ENCODE measurements around the gene CCDC24. TPM values are rescaled to one million over a fixed set of nuclear protein-coding genes. Genes with fewer than 3 reads are reported as not detected.

CCDC24 gene
- total RNA-seq, 1 experiment from 2014 or later, result 11.8 TPM

- Mint-ChIP-seq H3K27ac (peak overlapping the region in 1 of 3 experiments; percentile 95; a peak in 1 of 7 replicates), H3K9me3 (no peaks in the 10 kb centered on the region), H3K4me1 (peaks cover 18 to 20% of the 10 kb centered on the region in 2 experiments), H3K36me3 (ENCODE audit: insufficient read depth in 1 of 3, low read depth in 3 of 3) (peaks cover 10 to 31% (median 14%) of the 10 kb centered on the region in 3 experiments; a peak in 6 of 7 replicates), H3K27me3 (ENCODE audit: low read depth) (peaks cover 1% of the 10 kb centered on the region), H3K4me3 (peak overlapping the region; percentile 98 to 100)
- no CpG with 5 or more reads among the region's 5 CpGs for WGBS (ENCODE audit: extremely low coverage, insufficient read length, low lambda C conversion rate)
- H4K20me1 ChIP-seq (ENCODE audit: control insufficient read depth, insufficient read depth, insufficient read length), result no peaks in the 10 kb centered on the region
- H3K27me3 ChIP-seq (ENCODE audit: insufficient read depth, low read length), result no peaks in the 10 kb centered on the region
- no peak overlapping the region for H4K5ac ChIP-seq (ENCODE audit: insufficient read length, low read depth, low read length)
- no peak for DNase-seq
- H3K23ac ChIP-seq (ENCODE audit: insufficient read length, low read depth, low read length), result no peak overlapping the region
- H2BK5ac ChIP-seq (ENCODE audit: insufficient read length, low read length), result no peak overlapping the region
- no peak overlapping the region for H2BK15ac ChIP-seq (ENCODE audit: low read depth, low read length)
- no peaks in the 10 kb centered on the region; the same call in 1 of the 2 replicates for H3K4me1 ChIP-seq (ENCODE audit: insufficient read depth, low read length)
- H2BK12ac ChIP-seq (ENCODE audit: insufficient read length, low read depth, low read length), result no peak overlapping the region
- H2BK20ac ChIP-seq (ENCODE audit: low read depth, low read length, poor library complexity, severe bottlenecking), result no peak overlapping the region
- no peak overlapping the region for H2BK120ac ChIP-seq (ENCODE audit: low read depth, low read length, poor library complexity, severe bottlenecking)
- no peak overlapping the region for H4K8ac ChIP-seq (replicated peaks; ENCODE audit: insufficient read length, low read depth, low read length)
- H3K4me2 ChIP-seq (ENCODE audit: insufficient read depth, insufficient read length, low read length), result peak overlapping the region; percentile 81
- H3K9ac ChIP-seq (ENCODE audit: extremely low read depth, insufficient read length, low read length), result peak overlapping the region; percentile 68
- no peak overlapping the region for H3K18ac ChIP-seq (ENCODE audit: insufficient read length, low read depth, low read length)
- no peak overlapping the region for H2AK5ac ChIP-seq (ENCODE audit: insufficient read length, low read length)
- H3K56ac ChIP-seq (ENCODE audit: insufficient read length, low read depth, low read length), result no peak overlapping the region
- no peak overlapping the region for H3T11ph ChIP-seq (ENCODE audit: low read length)
- no peak overlapping the region for H4K91ac ChIP-seq (ENCODE audit: insufficient read length, low read depth, low read length)
- no peak for TF ChIP-seq CTCF (conservative IDR thresholded peaks at IDR 0.05)
- H3K14ac ChIP-seq (ENCODE audit: insufficient read depth, low read length), result no peak overlapping the region
- H3K9me3 ChIP-seq (ENCODE audit: control insufficient read depth, low read depth, low read length), result no peaks in the 10 kb centered on the region
- H3K27ac ChIP-seq (ENCODE audit: insufficient read length, low read depth, low read length), result no peak overlapping the region
- peaks cover 2% of the 10 kb centered on the region; the same call in 1 of the 2 replicates for H3K79me2 ChIP-seq (ENCODE audit: insufficient read depth, low read length)
- peaks cover 4% of the 10 kb centered on the region for H3K79me1 ChIP-seq (ENCODE audit: insufficient read depth, low read depth, low read length, poor library complexity, severe bottlenecking)
- no peak overlapping the region for H2AFZ ChIP-seq (ENCODE audit: low read length)
- no peak overlapping the region for H3K4ac ChIP-seq (ENCODE audit: low read depth, low read length)
- peaks cover 14% of the 10 kb centered on the region for H3K23me2 ChIP-seq (ENCODE audit: insufficient read length, low read depth, low read length, poor library complexity, severe bottlenecking)
Observed at GRCh38 chr1:43970502-43970901, 20.9 kb upstream of the CCDC24 start.

Measured in H9 (cell line).